RPMI7951 (cell line): ENCODE measurements around the gene CCDC57. TPM values are rescaled to one million over a fixed set of nuclear protein-coding genes. Genes with fewer than 3 reads are reported as not detected.

ENCODE experiments used
- DNase-seq: peaks from one replicate; pipeline ENCODE4 v3.0.0-alpha.2; 2012; ENCODE audit warnings: low read depth
- total RNA-seq: library from RNA; depleted of rRNA; stranded (reverse); fragments of >200 nt; shearing (Covaris generic); gene quantifications from 2 replicates; pipeline ENCODE4 v1.2.3, GENCODE V29; 2014

Gene CCDC57
- total RNA-seq, 1 experiment from 2014 or later, result 3.7 TPM

GRCh38 chr17:82106688-82107305, 105.8 kb downstream of the CCDC57 start:
- DNase-seq, result no peak

- DNase-seq, result peak; percentile 75
Observed at GRCh38 chr17:82105882-82106687, 106.6 kb downstream of the CCDC57 start.

- no peak for DNase-seq
Observed at GRCh38 chr17:82105417-82105881, 107.2 kb downstream of the CCDC57 start.

- DNase-seq, result no peak
Observed at GRCh38 chr17:82104797-82105416, 107.7 kb downstream of the CCDC57 start.

- no peak for DNase-seq
Observed at GRCh38 chr17:82103553-82104451, 108.8 kb downstream of the CCDC57 start.

- no peak for DNase-seq
Observed at GRCh38 chr17:82101767-82102679, 110.6 kb downstream of the CCDC57 start.

- no peak for DNase-seq
Observed at GRCh38 chr17:82101301-82101715, 111.3 kb downstream of the CCDC57 start.

- no peak for DNase-seq
Observed at GRCh38 chr17:82100502-82101298, 111.9 kb downstream of the CCDC57 start.

GRCh38 chr17:82098939-82099763, 113.5 kb downstream of the CCDC57 start:
- DNase-seq, result no peak

GRCh38 chr17:82098169-82098938, 114.3 kb downstream of the CCDC57 start, which contains the start of gene FASN:
FASN (minus strand) TSS chr17:82098236; CDS start chr17:82096445, 1,791 bp downstream.
- peak; percentile 92 for DNase-seq

GRCh38 chr17:82097919-82098168, 114.8 kb downstream of the CCDC57 start:
- DNase-seq, result no peak

GRCh38 chr17:82097184-82097918, 115.3 kb downstream of the CCDC57 start:
- peak; percentile 56 for DNase-seq

GRCh38 chr17:82096709-82097183, 115.9 kb downstream of the CCDC57 start:
- DNase-seq, result no peak

GRCh38 chr17:82095777-82096708, 116.6 kb downstream of the CCDC57 start:
- no peak for DNase-seq

GRCh38 chr17:82094931-82095776, 117.5 kb downstream of the CCDC57 start:
- no peak for DNase-seq
